AG04449 (cell line): ENCODE measurements around the gene KPRP.

ENCODE experiments used
- CTCF ChIA-PET: fragments of 350-600 bp; formaldehyde crosslinking; extraction: SDS; loops from one replicate; lab custom pipeline; 2021; ENCODE audit warnings: antibody characterized with exemption; lab: Yijun Ruan, JAX
- POLR2A ChIA-PET: fragments of 400-600, 350-600 bp; formaldehyde crosslinking; extraction: SDS; loops from one replicate; lab custom pipeline; 2020; ENCODE audit warnings: antibody characterized with exemption, inconsistent platforms; lab: Yijun Ruan, JAX
- DNase-seq: peaks from one replicate; pipeline ENCODE4 v3.0.0-alpha.2; 2010; ENCODE audit warnings: low read depth, low spot score
- H3K4me3 ChIP-seq: 2 replicates; pipeline ENCODE4 v1.5.1; 2011; ENCODE audit warnings: low read depth, mild to moderate bottlenecking, control low read depth, low read length
- CTCF ChIP-seq: IDR thresholded peaks from one replicate; pipeline ENCODE4 v1.5.1; 2011; ENCODE audit warnings: mild to moderate bottlenecking, moderate library complexity, low read length, control low read depth, inconsistent platforms; ENCODE audit not compliant: insufficient read depth; ENCODE audit errors: missing control alignments

KPRP gene

GRCh38 chr1:152739841-152740240 lies 18.0 kb upstream of the KPRP start:
- no peak for DNase-seq
- no peak for TF ChIP-seq CTCF
- POLR2A ChIA-PET = interaction anchor here (0.6 kb wide), 1 partner anchor 103 kb away, joined by 3 read pairs; the partner anchor contains the start of gene LCE6A
- CTCF ChIA-PET = no interaction called here
- no peak overlapping the region for H3K4me3 ChIP-seq

GRCh38 chr1:152741656-152742055 lies 16.2 kb upstream of the KPRP start:
- ChIA-PET CTCF (interaction anchor here (1.3 kb wide), 1 partner anchor 36 kb away, joined by 3 read pairs; no protein-coding TSS in a partner anchor), POLR2A (no interaction called here)
- no peak for TF ChIP-seq CTCF
- no peak for DNase-seq
- no peak overlapping the region for H3K4me3 ChIP-seq

GRCh38 chr1:152743371-152744145 lies 14.3 kb upstream of the KPRP start:
- no peak for TF ChIP-seq CTCF
- CTCF ChIA-PET = no interaction called here
- no peak for DNase-seq
- no peak overlapping the region for H3K4me3 ChIP-seq
- POLR2A ChIA-PET = no interaction called here

- no peak for TF ChIP-seq CTCF
- POLR2A ChIA-PET = no interaction called here
- CTCF ChIA-PET = no interaction called here
- no peak for DNase-seq
- no peak overlapping the region for H3K4me3 ChIP-seq
These were observed 12.5 kb upstream of the KPRP start for GRCh38 chr1:152745289-152745704.

- ChIA-PET CTCF (no interaction called here), POLR2A (no interaction called here)
- no peak for TF ChIP-seq CTCF
These were observed 11.9 kb upstream of the KPRP start for GRCh38 chr1:152745765-152746444.

GRCh38 chr1:152747831-152748230 lies 10.0 kb upstream of the KPRP start:
- no peak for TF ChIP-seq CTCF
- CTCF ChIA-PET = no interaction called here

More at GRCh38 chr1:152745765-152746444, 11.9 kb upstream of the KPRP start:
- no peak for DNase-seq
- no peak overlapping the region for H3K4me3 ChIP-seq

More at GRCh38 chr1:152747831-152748230, 10.0 kb upstream of the KPRP start:
- H3K4me3 ChIP-seq = no peak overlapping the region
- DNase-seq = no peak
- POLR2A ChIA-PET = no interaction called here
